ENCODE measurements around the gene CCDC179.

- no peak for TF ChIP-seq CTCF (conservative IDR thresholded peaks at IDR 0.05)
- TF ChIP-seq EZH2 (IDR thresholded peaks at IDR 0.05; ENCODE audit: low read depth), result no peak
Measured at GRCh38 chr11:22797047-22797446, 63.2 kb downstream of the CCDC179 start.
